K562 (cell line): ENCODE results near the gene NEB. TPM values are rescaled to one million over a fixed set of nuclear protein-coding genes. Genes with fewer than 3 reads are reported as not detected.
A peak's percentile ranks its signal among the peaks of the same experiment; 100 is the strongest.

Source experiments
- ATAC-seq: fragments of 200-7000 bp; cut with Tn5 transposase; 3 replicates; pipeline ENCODE4 v1.9.1; 2020; ENCODE audit warnings: moderate library complexity
- BruUV-seq: library from RNA; stranded (reverse); fragments of 400-500 nt; replicated peaks from 2 replicates; lab custom pipeline; 2021; lab: Mats Ljungman, UMichigan
- CTCF ChIA-PET: fragments of 300-600 bp; formaldehyde crosslinking; extraction: SDS; loops from one replicate; lab custom pipeline; 2021; ENCODE audit warnings: low intra/inter-chr PET ratio; lab: Yijun Ruan, JAX
- POLR2A ChIA-PET: fragments of 300-600, 350-650 bp; sonication (Branson Sonifier 250); formaldehyde crosslinking; extraction: SDS; loops from one replicate; lab custom pipeline; 2021; ENCODE audit warnings: antibody characterized with exemption, inconsistent platforms; lab: Yijun Ruan, JAX
- DNase-seq, 4 experiments: peaks; one replicate each; pipeline versions ENCODE4 v3.0.0 to v3.0.0-alpha.2; 2011 to 2018; ENCODE audit warnings: low spot score in 3 of 4, mixed read lengths in 3 of 4; ENCODE audit errors: extremely low read depth in 1 of 4
- FAIRE-seq: peaks from 2 replicates; lab custom pipeline; 2011; peaks lifted over from hg19 to GRCh38; lab: Jason Lieb, UNC
- H2AFZ ChIP-seq: 2 replicates; pipeline ENCODE4 v1.6.0; 2011; ENCODE audit warnings: low read depth, low read length, control low read depth, inconsistent platforms
- H3K27ac ChIP-seq: fragments of 200-600 bp; 3 replicates; pipeline ENCODE4 v1.8.0; 2011; ENCODE audit warnings: low read depth, mild to moderate bottlenecking, control low read depth, inconsistent platforms, low read length, moderate library complexity, mixed read lengths; ENCODE audit errors: extremely low read depth
- H3K27me3 ChIP-seq, 2 experiments: fragments of 300-600 bp in 1 of 2; 2 replicates in 1 of 2; 3 replicates in 1 of 2; pipeline versions ENCODE4 v1.6.0 to v1.8.0; 2011; ENCODE audit warnings: inconsistent platforms in 2 of 2, low read length in 2 of 2, mild to moderate bottlenecking in 1 of 2, mixed read lengths in 1 of 2, moderate library complexity in 1 of 2; ENCODE audit not compliant: control insufficient read depth in 2 of 2, insufficient read depth in 2 of 2
- H3K36me3 ChIP-seq: fragments of 300-600 bp; 3 replicates; pipeline ENCODE4 v1.8.0; 2011; ENCODE audit warnings: mild to moderate bottlenecking, low read length, inconsistent platforms; ENCODE audit not compliant: control insufficient read depth, insufficient read depth
- H3K4me1 ChIP-seq, 2 experiments: fragments of 200-600 bp in 1 of 2; replicated peaks in 1 of 2; 2 replicates in 1 of 2; 3 replicates in 1 of 2; pipeline versions ENCODE4 v1.5.1 to v1.8.0; 2011; ENCODE audit warnings: inconsistent platforms in 2 of 2, low read length in 2 of 2, mild to moderate bottlenecking in 1 of 2, mixed read lengths in 1 of 2, moderate library complexity in 1 of 2; ENCODE audit not compliant: control insufficient read depth in 2 of 2, insufficient read depth in 2 of 2
- H3K4me2 ChIP-seq: 2 replicates; pipeline ENCODE4 v1.6.1; 2011; ENCODE audit warnings: low read length, control low read depth, inconsistent platforms, mixed read lengths; ENCODE audit not compliant: insufficient read depth
- H3K4me3 ChIP-seq: fragments of 200-600 bp; sonication (generic), shearing (Covaris generic); 2 replicates; pipeline ENCODE4 v1.5.1; 2016; ENCODE audit warnings: control low read depth, inconsistent platforms
- H3K79me2 ChIP-seq: fragments of 200-600 bp; 3 replicates; pipeline ENCODE4 v1.8.0; 2011; ENCODE audit warnings: low read length, inconsistent platforms; ENCODE audit not compliant: control insufficient read depth, insufficient read depth
- H3K9ac ChIP-seq, 2 experiments: 2 replicates each; pipeline versions ENCODE4 v1.6.0 to v1.6.1; 2011; ENCODE audit warnings: low read depth in 2 of 2, low read length in 2 of 2, control low read depth in 1 of 2, inconsistent platforms in 1 of 2, mild to moderate bottlenecking in 1 of 2, mixed read lengths in 1 of 2; ENCODE audit not compliant: insufficient read depth in 1 of 2
- H3K9me1 ChIP-seq: one replicate; pipeline ENCODE4 v1.6.0; 2011; ENCODE audit warnings: inconsistent platforms, mild to moderate bottlenecking, low read length, moderate library complexity; ENCODE audit not compliant: control insufficient read depth, insufficient read depth
- H3K9me3 ChIP-seq: replicated peaks from 2 replicates; pipeline ENCODE4 v1.5.1; 2011; ENCODE audit warnings: low read depth, low read length, inconsistent platforms; ENCODE audit not compliant: control insufficient read depth, insufficient read depth
- H4K20me1 ChIP-seq: replicated peaks from 2 replicates; pipeline ENCODE4 v1.6.1; 2011; ENCODE audit warnings: low read length, inconsistent platforms, mixed read lengths; ENCODE audit not compliant: control insufficient read depth, insufficient read depth
- BRD9 ChIP-seq: fragments of 450-650 bp; IDR thresholded peaks from 2 replicates; pipeline ENCODE4 v1.6.1; 2018; ENCODE audit warnings: low read depth; ENCODE audit not compliant: partially characterized antibody
- CREB1 ChIP-seq, 2 experiments: sonication (generic) in 1 of 2; formaldehyde crosslinking in 1 of 2; IDR thresholded peaks; 2 replicates each; pipeline versions ENCODE4 v1.6.1 to v1.8.0; 2012 to 2022; ENCODE audit warnings: inconsistent platforms in 1 of 2, mild to moderate bottlenecking in 1 of 2, missing genetic modification reagents in 1 of 2, moderate library complexity in 1 of 2
- CXXC5 ChIP-seq: fragments of 250-450 bp; sonication (Bioruptor Pico); IDR thresholded peaks from 2 replicates; pipeline ENCODE4 v1.8.0; 2022; ENCODE audit warnings: inconsistent platforms, mild to moderate bottlenecking, moderate library complexity
- DMBX1 ChIP-seq: fragments of 250-450 bp; sonication (Bioruptor Pico); IDR thresholded peaks from 2 replicates; pipeline ENCODE4 v1.8.0; 2022; ENCODE audit warnings: inconsistent platforms, mild to moderate bottlenecking, moderate library complexity, borderline replicate concordance
- EP400 ChIP-seq: fragments of 450-650 bp; IDR thresholded peaks from 2 replicates; pipeline ENCODE4 v1.6.1; 2017; ENCODE audit warnings: antibody characterized with exemption, mild to moderate bottlenecking, moderate library complexity
- EZH2 ChIP-seq: IDR thresholded peaks from 2 replicates; pipeline ENCODE4 v1.6.1; 2012; ENCODE audit warnings: low read depth, mild to moderate bottlenecking, inconsistent platforms, low read length, borderline replicate concordance
- FOXK2 ChIP-seq, 2 experiments: fragments of 450-650 bp; IDR thresholded peaks in 1 of 2; conservative IDR thresholded peaks in 1 of 2; 2 replicates each; pipeline ENCODE4 v1.6.1; 2016; ENCODE audit warnings: low read depth in 2 of 2, mild to moderate bottlenecking in 1 of 2
- FOXP1 ChIP-seq: sonication (generic); formaldehyde crosslinking; IDR thresholded peaks from 2 replicates; pipeline ENCODE4 v1.8.0; 2022; ENCODE audit warnings: mild to moderate bottlenecking, missing genetic modification reagents
- HIVEP1 ChIP-seq: fragments of 250-450 bp; sonication (Bioruptor Pico); IDR thresholded peaks from 2 replicates; pipeline ENCODE4 v1.4.0; 2020; ENCODE audit warnings: mild to moderate bottlenecking
- RBM17 ChIP-seq: fragments of 200-400 bp; formaldehyde crosslinking; IDR thresholded peaks from 2 replicates; pipeline ENCODE4 v1.6.1; 2017; ENCODE audit warnings: low read depth, mild to moderate bottlenecking, low read length, borderline replicate concordance
- TAF9B ChIP-seq: fragments of 450-650 bp; IDR thresholded peaks from 2 replicates; pipeline ENCODE4 v1.6.1; 2018; ENCODE audit warnings: mild to moderate bottlenecking; ENCODE audit not compliant: partially characterized antibody
- ZNF197 ChIP-seq: fragments of 200-800 bp; sonication (Bioruptor generic); IDR thresholded peaks from 2 replicates; pipeline ENCODE4 v1.6.1; 2016; ENCODE audit warnings: low read depth, missing genetic modification characterization, missing compliant biosample characterization
- ZNF644 ChIP-seq: fragments of 200-800 bp; sonication (Bioruptor generic); IDR thresholded peaks from 2 replicates; pipeline ENCODE4 v1.6.1; 2016; ENCODE audit warnings: low read depth, missing genetic modification characterization, missing compliant biosample characterization
- WGBS: fragments of 100-300 bp; shearing (Covaris generic); methylation state at CpG from one replicate; pipeline ENCODE4 v1.1.6; 2016; ENCODE audit warnings: low coverage, mixed read lengths; ENCODE audit not compliant: insufficient coverage; ENCODE audit errors: missing lambda C conversion rate; 5-methylcytosine and 5-hydroxymethylcytosine counted together
- in situ Hi-C: fragments of 300-500 bp; cut with MboI; formaldehyde crosslinking; loops from 4 replicates; pipeline ENCODE4 v1.15.0; 2018; ENCODE audit warnings: inconsistent platforms, mixed read lengths
- intact Hi-C: fragments of 100-400 bp; cut with micrococcal nuclease; formaldehyde crosslinking; loops from 2 replicates; pipeline ENCODE4 v1.14.2; 2022
- polyA plus RNA-seq, 8 experiments: library from polyadenylated mRNA; depleted of rRNA in 4 of 8; stranded (reverse) in 5 of 8; unstranded in 3 of 8; fragments of >200 nt; fragmentation: Nextera tagmentation in 2 of 8; fragmentation: Illumina TruSeq in 1 of 8; extraction: Ambion mirVana in 2 of 8; extraction: Trizol in 1 of 8; gene quantifications; 2 replicates each; pipeline versions ENCODE4 v1.2.1 to v1.2.3, GENCODE V29; 2011 to 2014; ENCODE audit warnings: inconsistent platforms in 1 of 8, missing spikeins in 1 of 8
- total RNA-seq, 7 experiments: library from RNA; depleted of rRNA in 6 of 7; stranded (reverse); fragments of >200 nt in 6 of 7; fragmentation: Illumina TruSeq in 2 of 7; extraction: Trizol in 2 of 7; gene quantifications; 2 replicates each; pipeline versions ENCODE4 v1.2.1 to v1.2.3, GENCODE V29; 2011 to 2021; ENCODE audit warnings: low replicate concordance in 1 of 7
- TF ChIP-seq, protein P1 (sequence below): fragments of 450-650 bp; IDR thresholded peaks from 2 replicates; pipeline ENCODE4 v1.7.0; 2016; ENCODE audit warnings: borderline replicate concordance
- TF ChIP-seq, protein P2 (sequence below), 2 experiments: IDR thresholded peaks in 1 of 2; conservative IDR thresholded peaks in 1 of 2; 2 replicates each; pipeline ENCODE4 v1.6.1; 2016; ENCODE audit warnings: low read depth in 2 of 2, mild to moderate bottlenecking in 1 of 2, missing compliant biosample characterization in 1 of 2, missing genetic modification characterization in 1 of 2, moderate library complexity in 1 of 2
- TF ChIP-seq, protein P3 (sequence below): fragments of 200-800 bp; sonication (Bioruptor generic); IDR thresholded peaks from 2 replicates; pipeline ENCODE4 v1.6.1; 2017; ENCODE audit warnings: missing genetic modification characterization, missing compliant biosample characterization

Gene NEB
- total and polyA plus RNA-seq, 9 of the 15 experiments (the other 6 are each of a cell fraction or from before 2014, with no cell fraction given): 1.7 to 3.8 (median 2.9) TPM

DNA sequence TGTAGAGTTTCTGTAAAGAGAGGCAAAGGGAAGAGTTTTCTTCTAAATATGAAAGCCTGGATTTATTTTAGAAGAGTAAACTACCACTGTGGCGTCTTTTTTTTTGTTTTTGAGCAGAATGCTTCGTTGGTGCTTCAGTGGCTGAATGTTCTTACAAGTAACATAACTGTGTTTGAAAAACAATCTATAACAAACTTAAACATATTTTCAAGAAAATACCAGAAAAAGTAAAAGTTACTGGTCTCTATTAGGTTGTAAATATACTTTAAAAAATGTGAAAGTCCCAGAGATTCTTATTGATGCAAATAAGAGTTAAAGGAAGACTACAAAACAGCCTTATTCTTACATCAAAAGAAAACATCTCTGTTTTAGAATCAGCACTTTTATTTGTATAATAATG, 76.2 kb downstream of the NEB start:
- no peaks in the 10 kb centered on the region for H3K79me2 ChIP-seq
- 36% methylated on average over 2 of the region's 2 CpGs for WGBS
- no peak overlapping the region for H3K9ac ChIP-seq
- H3K4me2 ChIP-seq: no peak overlapping the region
- intact Hi-C loops: no loop called here
- no peak overlapping the region for H3K4me3 ChIP-seq
- ATAC-seq (no peak), FAIRE-seq (no peak), DNase-seq (no peak)
- H2AFZ ChIP-seq: peak overlapping the region; percentile 57
- H4K20me1 ChIP-seq: no peaks in the 10 kb centered on the region
- BruUV-seq: no TSS peak
- no peaks in the 10 kb centered on the region for H3K9me1 ChIP-seq
- in situ Hi-C loops: no loop called here
- no peaks in the 10 kb centered on the region for H3K36me3 ChIP-seq
- ChIA-PET CTCF (no interaction called here), POLR2A (interaction anchor here (1.6 to 1.9 kb wide), 2 partner anchors 12 to 15 kb away, joined by 4 to 7 read pairs; no protein-coding TSS in a partner anchor)
- H3K4me1 ChIP-seq: peaks cover 0 to 12% of the 10 kb centered on the region in 2 experiments; a peak in 3 of 5 replicates
- no peaks in the 10 kb centered on the region for H3K9me3 ChIP-seq
- H3K27me3 ChIP-seq: no peaks in the 10 kb centered on the region
- no peak overlapping the region for H3K27ac ChIP-seq
- TF ChIP-seq CREB1 (IDR thresholded peaks at IDR 0.05): no peak
- TF ChIP-seq CREB1 (CRISPR knock-in tag; IDR thresholded peaks at IDR 0.05): no peak
- TF ChIP-seq EZH2: no peak
- TF ChIP-seq ZNF197 (CRISPR knock-in tag): no peak
- TF ChIP-seq DMBX1 (CRISPR knock-in tag): no peak
- TF ChIP-seq, protein P1, sequence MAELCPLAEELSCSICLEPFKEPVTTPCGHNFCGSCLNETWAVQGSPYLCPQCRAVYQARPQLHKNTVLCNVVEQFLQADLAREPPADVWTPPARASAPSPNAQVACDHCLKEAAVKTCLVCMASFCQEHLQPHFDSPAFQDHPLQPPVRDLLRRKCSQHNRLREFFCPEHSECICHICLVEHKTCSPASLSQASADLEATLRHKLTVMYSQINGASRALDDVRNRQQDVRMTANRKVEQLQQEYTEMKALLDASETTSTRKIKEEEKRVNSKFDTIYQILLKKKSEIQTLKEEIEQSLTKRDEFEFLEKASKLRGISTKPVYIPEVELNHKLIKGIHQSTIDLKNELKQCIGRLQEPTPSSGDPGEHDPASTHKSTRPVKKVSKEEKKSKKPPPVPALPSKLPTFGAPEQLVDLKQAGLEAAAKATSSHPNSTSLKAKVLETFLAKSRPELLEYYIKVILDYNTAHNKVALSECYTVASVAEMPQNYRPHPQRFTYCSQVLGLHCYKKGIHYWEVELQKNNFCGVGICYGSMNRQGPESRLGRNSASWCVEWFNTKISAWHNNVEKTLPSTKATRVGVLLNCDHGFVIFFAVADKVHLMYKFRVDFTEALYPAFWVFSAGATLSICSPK: no peak
- TF ChIP-seq, protein P2, sequence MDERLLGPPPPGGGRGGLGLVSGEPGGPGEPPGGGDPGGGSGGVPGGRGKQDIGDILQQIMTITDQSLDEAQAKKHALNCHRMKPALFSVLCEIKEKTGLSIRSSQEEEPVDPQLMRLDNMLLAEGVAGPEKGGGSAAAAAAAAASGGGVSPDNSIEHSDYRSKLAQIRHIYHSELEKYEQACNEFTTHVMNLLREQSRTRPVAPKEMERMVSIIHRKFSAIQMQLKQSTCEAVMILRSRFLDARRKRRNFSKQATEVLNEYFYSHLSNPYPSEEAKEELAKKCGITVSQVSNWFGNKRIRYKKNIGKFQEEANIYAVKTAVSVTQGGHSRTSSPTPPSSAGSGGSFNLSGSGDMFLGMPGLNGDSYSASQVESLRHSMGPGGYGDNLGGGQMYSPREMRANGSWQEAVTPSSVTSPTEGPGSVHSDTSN (CRISPR knock-in tag; IDR thresholded peaks at IDR 0.05; ENCODE audit: low read depth): no peak
- TF ChIP-seq, protein P2 (tag; conservative IDR thresholded peaks at IDR 0.05; ENCODE audit: low read depth): no peak
- TF ChIP-seq FOXK2 (conservative IDR thresholded peaks at IDR 0.05 in 1 of 2, IDR thresholded peaks at IDR 0.05 in 1 of 2; ENCODE audit: low read depth in 2 of 2): no peak
- TF ChIP-seq FOXP1 (CRISPR knock-in tag): no peak
- TF ChIP-seq, protein P3, sequence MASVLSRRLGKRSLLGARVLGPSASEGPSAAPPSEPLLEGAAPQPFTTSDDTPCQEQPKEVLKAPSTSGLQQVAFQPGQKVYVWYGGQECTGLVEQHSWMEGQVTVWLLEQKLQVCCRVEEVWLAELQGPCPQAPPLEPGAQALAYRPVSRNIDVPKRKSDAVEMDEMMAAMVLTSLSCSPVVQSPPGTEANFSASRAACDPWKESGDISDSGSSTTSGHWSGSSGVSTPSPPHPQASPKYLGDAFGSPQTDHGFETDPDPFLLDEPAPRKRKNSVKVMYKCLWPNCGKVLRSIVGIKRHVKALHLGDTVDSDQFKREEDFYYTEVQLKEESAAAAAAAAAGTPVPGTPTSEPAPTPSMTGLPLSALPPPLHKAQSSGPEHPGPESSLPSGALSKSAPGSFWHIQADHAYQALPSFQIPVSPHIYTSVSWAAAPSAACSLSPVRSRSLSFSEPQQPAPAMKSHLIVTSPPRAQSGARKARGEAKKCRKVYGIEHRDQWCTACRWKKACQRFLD (CRISPR knock-in tag): 0 out of 2 replicates have a peak, but pooled peaks have one; percentile 26
- TF ChIP-seq RBM17: no peak
- no peak for TF ChIP-seq ZNF644 (tag)
- TF ChIP-seq TAF9B: no peak
- TF ChIP-seq EP400: 0 out of 2 replicates have a peak, but pooled peaks have one; percentile 2
- TF ChIP-seq CXXC5 (CRISPR knock-in tag): no peak
- TF ChIP-seq BRD9: peak; percentile 1
- no peak for TF ChIP-seq HIVEP1
